Vagina (tissue), 2 donors: ENCODE results near the gene RPIA. TPM values are rescaled to one million over a fixed set of nuclear protein-coding genes. Genes with fewer than 3 reads are reported as not detected.
"Not testable (repeated sequence)": the region's sequence is repeated elsewhere in the genome, so short reads cannot be mapped to it uniquely, and the experiment has no call there.

Experiments used
- DNase-seq, 2 donors: peaks; one replicate each; pipeline ENCODE4 v3.0.0-alpha.2; 2017; ENCODE audit errors: extremely low spot score in 2 of 2
- H3K27ac ChIP-seq: fragments of 200-600 bp; sonication (generic); one replicate; pipeline ENCODE4 v1.5.1; 2019
- H3K27me3 ChIP-seq: fragments of 200-600 bp; sonication (generic); one replicate; pipeline ENCODE4 v1.5.1; 2019
- H3K36me3 ChIP-seq, 2 donors: fragments of 200-600 bp; sonication (generic); one replicate each; pipeline ENCODE4 v1.5.1; 2017 to 2019
- H3K4me1 ChIP-seq: fragments of 200-600 bp; sonication (generic); one replicate; pipeline ENCODE4 v1.5.1; 2019
- H3K4me3 ChIP-seq, 2 donors: fragments of 200-600 bp; sonication (generic); 1 replicate in 1 of 2; 2 replicates in 1 of 2; pipeline ENCODE4 v1.5.1; 2016 to 2019
- H3K9me3 ChIP-seq: fragments of 200-600 bp; sonication (generic); one replicate; pipeline ENCODE4 v1.5.1; 2019
- CTCF ChIP-seq, 3 experiments: fragments of 450-650 bp in 2 of 3; fragments of 200-600 bp in 1 of 3; sonication (generic) in 1 of 3; IDR thresholded peaks; one replicate each; pipeline ENCODE4 v1.5.1; 2017 to 2019; ENCODE audit warnings: antibody characterized with exemption in 3 of 3, mild to moderate bottlenecking in 2 of 3, moderate library complexity in 2 of 3
- POLR2A ChIP-seq, 2 donors: fragments of 450-650 bp; IDR thresholded peaks; one replicate each; pipeline ENCODE4 v1.6.1; 2017; ENCODE audit warnings: antibody characterized with exemption in 2 of 2, mild to moderate bottlenecking in 2 of 2, moderate library complexity in 2 of 2
- POLR2AphosphoS5 ChIP-seq, 2 donors: sonication (generic); formaldehyde crosslinking; IDR thresholded peaks; one replicate each; pipeline ENCODE4 v1.9.0; 2017; ENCODE audit warnings: antibody characterized with exemption in 2 of 2, mild to moderate bottlenecking in 2 of 2, low read depth in 1 of 2; ENCODE audit not compliant: insufficient read depth in 1 of 2
- intact Hi-C: fragments of 100-400 bp; cut with DNase I; formaldehyde crosslinking; loops from one replicate; pipeline ENCODE4 v1.15.1; 2023
- total RNA-seq: library from RNA; depleted of rRNA; stranded (reverse); fragments of >200 nt; gene quantifications from one replicate; pipeline ENCODE4 v1.2.3, GENCODE V29; 2016

Gene RPIA
- total RNA-seq, 1 donor from 2014 or later: 10.8 TPM

GRCh38 chr2:88764850-88765153 lies 73.3 kb downstream of the RPIA start:
- Histone ChIP-seq H3K9me3 (no peaks in the 10 kb centered on the region), H3K27ac (no peak overlapping the region), H3K27me3 (no peaks in the 10 kb centered on the region), H3K4me1 (peaks cover 10% of the 10 kb centered on the region), H3K4me3 (peak overlapping the region in 1 of 2 donors; percentile 29), H3K36me3 (no peaks in the 10 kb centered on the region)
- TF ChIP-seq CTCF (IDR thresholded peaks at IDR 0.05) (no peak), POLR2AphosphoS5 (IDR thresholded peaks at IDR 0.05; ENCODE audit: insufficient read depth in 1 of 2, low read depth in 1 of 2) (no peak), POLR2A (IDR thresholded peaks at IDR 0.05) (no peak)
- DNase-seq: no peak
- intact Hi-C loops: no loop called here

- Histone ChIP-seq H3K4me1 (peaks cover 10% of the 10 kb centered on the region), H3K27me3 (no peaks in the 10 kb centered on the region), H3K27ac (no peak overlapping the region), H3K36me3 (no peaks in the 10 kb centered on the region), H3K9me3 (no peaks in the 10 kb centered on the region), H3K4me3 (peak overlapping the region; percentile 17 to 29)
- no peak for DNase-seq
- no peak for TF ChIP-seq POLR2AphosphoS5 (IDR thresholded peaks at IDR 0.05; ENCODE audit: insufficient read depth in 1 of 2, low read depth in 1 of 2)
- TF ChIP-seq POLR2A (IDR thresholded peaks at IDR 0.05): no peak
- no peak for TF ChIP-seq CTCF (IDR thresholded peaks at IDR 0.05)
- intact Hi-C loops: no loop called here
Measured at GRCh38 chr2:88765154-88765888, 73.8 kb downstream of the RPIA start.

- DNase-seq, H3K27me3 ChIP-seq, H3K27ac ChIP-seq, H3K9me3 ChIP-seq, H3K4me1 ChIP-seq, intact Hi-C loops, H3K36me3 ChIP-seq: not testable (repeated sequence)
- peak overlapping the region; percentile 17 to 29 for H3K4me3 ChIP-seq
Measured at GRCh38 chr2:88765889-88766481, 74.5 kb downstream of the RPIA start.

- no peak for DNase-seq
- no peaks in the 10 kb centered on the region for H3K36me3 ChIP-seq
- H3K9me3 ChIP-seq: no peaks in the 10 kb centered on the region
- TF ChIP-seq CTCF (IDR thresholded peaks at IDR 0.05): no peak
- no peak for TF ChIP-seq POLR2A (IDR thresholded peaks at IDR 0.05)
- no peak for TF ChIP-seq POLR2AphosphoS5 (IDR thresholded peaks at IDR 0.05; ENCODE audit: insufficient read depth in 1 of 2, low read depth in 1 of 2)
- intact Hi-C loops: no loop called here
- peaks cover 8% of the 10 kb centered on the region for H3K4me1 ChIP-seq
- H3K27me3 ChIP-seq: no peaks in the 10 kb centered on the region
- H3K4me3 ChIP-seq: no peak overlapping the region
- H3K27ac ChIP-seq: no peak overlapping the region
Measured at GRCh38 chr2:88770016-88770415, 78.5 kb downstream of the RPIA start.

GRCh38 chr2:88773233-88774028 lies 82.0 kb downstream of the RPIA start:
- H3K36me3 ChIP-seq, H3K9me3 ChIP-seq, DNase-seq, H3K4me1 ChIP-seq, intact Hi-C loops, H3K4me3 ChIP-seq, H3K27me3 ChIP-seq, H3K27ac ChIP-seq: not testable (repeated sequence)

- DNase-seq, intact Hi-C loops, H3K9me3 ChIP-seq, H3K4me1 ChIP-seq, H3K27me3 ChIP-seq, H3K36me3 ChIP-seq, H3K4me3 ChIP-seq, H3K27ac ChIP-seq: not testable (repeated sequence)
Measured at GRCh38 chr2:88789213-88789612, 97.7 kb downstream of the RPIA start.

GRCh38 chr2:88795932-88796331 lies 104.5 kb downstream of the RPIA start:
- H3K27me3 ChIP-seq, H3K36me3 ChIP-seq, H3K4me1 ChIP-seq, intact Hi-C loops, DNase-seq, H3K4me3 ChIP-seq, H3K9me3 ChIP-seq, H3K27ac ChIP-seq: not testable (repeated sequence)

- H3K4me1 ChIP-seq, H3K27ac ChIP-seq, H3K36me3 ChIP-seq, H3K9me3 ChIP-seq, H3K4me3 ChIP-seq, DNase-seq, intact Hi-C loops, H3K27me3 ChIP-seq: not testable (repeated sequence)
Measured at GRCh38 chr2:88796523-88796922, 105.0 kb downstream of the RPIA start.

- intact Hi-C loops, DNase-seq, H3K9me3 ChIP-seq, H3K27me3 ChIP-seq, H3K36me3 ChIP-seq, H3K4me3 ChIP-seq, H3K27ac ChIP-seq, H3K4me1 ChIP-seq: not testable (repeated sequence)
Measured at GRCh38 chr2:88797164-88797563, 105.7 kb downstream of the RPIA start.
